ENCODE results near the gene CYP8B1. TPM values are rescaled to one million over a fixed set of nuclear protein-coding genes. Genes with fewer than 3 reads are reported as not detected.

Gene CYP8B1
- polyA plus RNA-seq, 3 donors: 0.01 TPM; not detected in 2

DNA sequence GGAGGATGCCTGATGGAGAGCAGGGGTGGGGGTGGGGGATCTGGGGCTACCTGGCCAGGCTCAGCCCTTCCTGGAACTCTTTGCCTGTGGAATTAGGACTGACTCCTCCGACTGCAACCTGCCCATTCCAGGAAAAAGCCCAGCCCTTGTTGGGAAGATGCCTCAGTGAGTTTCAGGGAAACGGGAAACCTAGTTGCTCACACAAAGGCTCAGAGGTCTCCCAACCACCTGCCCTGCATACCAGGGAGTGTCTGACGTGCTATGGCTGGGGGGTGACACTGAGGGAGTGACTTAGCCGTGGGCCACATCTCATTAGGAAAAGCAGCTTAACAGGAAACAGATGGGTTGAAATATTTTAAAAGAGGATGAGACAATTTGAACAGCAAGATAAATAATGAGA lies 27.9 kb downstream of the CYP8B1 start:
- 80% methylated on average over 1 of the region's 4 CpGs for WGBS (ENCODE audit: insufficient coverage)
- intact Hi-C loops (cut with micrococcal nuclease): no loop called here
- Histone ChIP-seq H3K9ac (ENCODE audit: insufficient read depth, low read length, poor library complexity, severe bottlenecking) (no peak overlapping the region), H3K27me3 (ENCODE audit: control insufficient read depth in 2 of 2, insufficient read depth in 2 of 2, low read length in 2 of 2) (no peaks in the 10 kb centered on the region), H3K9me3 (replicated peaks in 1 of 2; ENCODE audit: control insufficient read depth in 1 of 2, insufficient read depth in 1 of 2, low read length in 2 of 2) (no peaks in the 10 kb centered on the region), H4K20me1 (ENCODE audit: insufficient read depth, low read length) (no peaks in the 10 kb centered on the region), H3K79me2 (ENCODE audit: insufficient read depth, low read length) (no peaks in the 10 kb centered on the region), H3K4me3 (replicated peaks in 1 of 3; ENCODE audit: low read depth in 2 of 3, low read length in 3 of 3) (no peak overlapping the region), H3K36me3 (replicated peaks in 1 of 2; ENCODE audit: control insufficient read depth in 1 of 2, insufficient read depth in 2 of 2, low read length in 2 of 2) (no peaks in the 10 kb centered on the region), H2AFZ (ENCODE audit: insufficient read depth, low read depth, low read length, poor library complexity, severe bottlenecking) (peak overlapping the region; percentile 37), H3K4me1 (ENCODE audit: control insufficient read depth in 1 of 2, insufficient read depth in 2 of 2, low read length in 2 of 2) (peaks cover 17 to 18% of the 10 kb centered on the region in 2 donors), H3K27ac (ENCODE audit: low read depth in 1 of 2, low read length in 2 of 2) (peak overlapping the region in 1 of 2 donors; percentile 67), H3K4me2 (replicated peaks; ENCODE audit: extremely low read depth, low read length, poor library complexity, severe bottlenecking) (peak overlapping the region; percentile 17)
- peaks cover 0 to 6% (median 1%) of the 10 kb centered on the region in 3 donors for H3K27me3 Mint-ChIP-seq (ENCODE audit: low read depth in 3 of 3)
- H3K27ac Mint-ChIP-seq: peak overlapping the region; percentile 81 to 95 (median 90)
- peak overlapping the region; percentile 32 to 71 for H3K4me3 Mint-ChIP-seq
- TF ChIP-seq CTCF (IDR thresholded peaks at IDR 0.05): no peak
- H3K9me3 Mint-ChIP-seq: peaks cover 0 to 3% (median 0%) of the 10 kb centered on the region in 7 donors
- DNase-seq: no peak
- peaks cover 23% of the 10 kb centered on the region for H3K4me1 Mint-ChIP-seq
- peaks cover 0 to 4% of the 10 kb centered on the region in 2 donors for H3K36me3 Mint-ChIP-seq

DNA sequence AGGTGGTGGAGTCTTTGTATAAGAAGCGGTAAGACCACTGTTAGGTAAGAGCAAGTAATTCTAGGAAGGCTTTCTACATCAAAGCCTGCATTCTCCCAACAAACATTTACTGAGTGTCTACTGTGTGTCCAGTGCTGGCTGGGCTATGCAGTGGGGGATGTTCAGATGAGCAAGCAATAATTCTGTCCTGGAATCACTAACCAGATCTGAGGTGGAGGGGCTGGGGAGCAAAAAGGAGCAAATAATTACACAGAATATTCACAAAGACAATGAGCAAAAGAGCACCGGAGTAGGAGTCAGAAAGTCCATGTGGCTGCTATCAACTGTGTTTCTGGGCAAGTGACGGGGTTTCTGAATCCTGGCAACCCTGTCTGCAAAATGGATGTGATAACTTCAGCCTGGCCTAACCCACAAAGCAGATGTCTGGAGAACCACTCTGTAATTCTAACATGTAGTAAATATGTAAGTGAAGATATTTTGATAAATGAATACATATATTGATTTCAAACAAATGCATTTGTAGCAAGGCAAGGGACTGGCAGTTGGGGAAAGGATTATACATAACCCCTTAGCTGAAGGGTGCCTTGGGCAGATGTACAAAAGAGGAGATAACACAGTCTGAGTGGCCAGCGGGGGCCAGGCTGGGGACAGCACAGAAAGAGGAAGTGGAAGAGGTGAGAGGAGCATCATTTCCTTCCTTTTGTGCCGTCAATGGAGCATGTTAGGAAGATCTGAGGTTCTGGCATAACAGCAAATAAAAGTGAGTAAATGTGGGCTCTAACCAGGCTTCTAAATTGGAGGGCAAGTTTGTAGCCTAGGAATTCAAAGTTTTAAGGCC lies 28.8 kb downstream of the CYP8B1 start:
- peak overlapping the region in 1 of 2 donors; percentile 67 for H3K27ac ChIP-seq (ENCODE audit: low read depth in 1 of 2, low read length in 2 of 2)
- DNase-seq: peak; percentile 68 to 76 (median 71)
- peak overlapping the region; percentile 81 to 95 (median 90) for H3K27ac Mint-ChIP-seq
- H3K36me3 ChIP-seq (replicated peaks in 1 of 2; ENCODE audit: control insufficient read depth in 1 of 2, insufficient read depth in 2 of 2, low read length in 2 of 2): no peaks in the 10 kb centered on the region
- H3K27me3 ChIP-seq (ENCODE audit: control insufficient read depth in 2 of 2, insufficient read depth in 2 of 2, low read length in 2 of 2): no peaks in the 10 kb centered on the region
- H3K4me3 Mint-ChIP-seq: peak overlapping the region; percentile 32 to 71
- peak overlapping the region; percentile 51 for H2AFZ ChIP-seq (ENCODE audit: insufficient read depth, low read depth, low read length, poor library complexity, severe bottlenecking)
- peaks cover 0 to 4% of the 10 kb centered on the region in 2 donors for H3K36me3 Mint-ChIP-seq
- H3K9me3 Mint-ChIP-seq: peaks cover 0 to 3% (median 0%) of the 10 kb centered on the region in 7 donors
- H3K27me3 Mint-ChIP-seq (ENCODE audit: low read depth in 3 of 3): peaks cover 0 to 3% (median 2%) of the 10 kb centered on the region in 3 donors
- peaks cover 23% of the 10 kb centered on the region for H3K4me1 Mint-ChIP-seq
- no peaks in the 10 kb centered on the region for H3K79me2 ChIP-seq (ENCODE audit: insufficient read depth, low read length)
- H3K4me3 ChIP-seq (replicated peaks in 1 of 3; ENCODE audit: low read depth in 2 of 3, low read length in 3 of 3): peak overlapping the region in 1 of 3 experiments; percentile 18
- H3K9ac ChIP-seq (ENCODE audit: insufficient read depth, low read length, poor library complexity, severe bottlenecking): peak overlapping the region; percentile 13
- no peaks in the 10 kb centered on the region for H4K20me1 ChIP-seq (ENCODE audit: insufficient read depth, low read length)
- intact Hi-C loops (cut with micrococcal nuclease): no loop called here
- H3K4me2 ChIP-seq (replicated peaks; ENCODE audit: extremely low read depth, low read length, poor library complexity, severe bottlenecking): peak overlapping the region; percentile 17
- 0% methylated on average over 2 of the region's 5 CpGs for WGBS (ENCODE audit: insufficient coverage)
- H3K4me1 ChIP-seq (ENCODE audit: control insufficient read depth in 1 of 2, insufficient read depth in 2 of 2, low read length in 2 of 2): peaks cover 17 to 18% of the 10 kb centered on the region in 2 donors
- TF ChIP-seq CTCF (IDR thresholded peaks at IDR 0.05): no peak
- H3K9me3 ChIP-seq (replicated peaks in 1 of 2; ENCODE audit: control insufficient read depth in 1 of 2, insufficient read depth in 1 of 2, low read length in 2 of 2): no peaks in the 10 kb centered on the region
